Measurements from ENCODE around the gene PLCL1.

PLCL1 gene

DNA sequence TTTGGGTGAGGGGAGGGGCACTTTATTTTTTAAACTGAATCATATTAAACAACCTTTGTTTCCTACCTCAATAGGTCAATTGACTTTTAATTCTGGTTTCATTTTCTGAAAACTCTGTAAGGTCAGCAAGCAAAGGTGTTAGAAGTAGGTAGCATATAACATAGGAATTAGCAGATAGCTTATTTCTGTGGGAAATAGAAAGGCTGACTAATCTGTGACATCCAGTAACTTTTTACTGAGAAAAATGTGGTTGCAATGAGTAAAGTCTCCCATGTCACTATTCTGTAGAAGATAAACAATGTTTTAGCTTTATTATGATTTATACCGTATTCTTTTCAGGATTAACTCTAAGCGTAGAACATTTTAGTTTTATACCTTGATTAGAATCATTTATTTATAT, 240.4 kb downstream of the PLCL1 start:
- Histone ChIP-seq H3K27ac (replicated peaks) (no peak overlapping the region), H3K4me3 (replicated peaks; ENCODE audit: insufficient read depth, low read length) (no peak overlapping the region), H3K27me3 (ENCODE audit: insufficient read depth, poor library complexity, severe bottlenecking) (no peaks in the 10 kb centered on the region)
- no peak for TF ChIP-seq SPI1 (IDR thresholded peaks at IDR 0.05; ENCODE audit: borderline replicate concordance, low read depth)
- TF ChIP-seq, protein P1, sequence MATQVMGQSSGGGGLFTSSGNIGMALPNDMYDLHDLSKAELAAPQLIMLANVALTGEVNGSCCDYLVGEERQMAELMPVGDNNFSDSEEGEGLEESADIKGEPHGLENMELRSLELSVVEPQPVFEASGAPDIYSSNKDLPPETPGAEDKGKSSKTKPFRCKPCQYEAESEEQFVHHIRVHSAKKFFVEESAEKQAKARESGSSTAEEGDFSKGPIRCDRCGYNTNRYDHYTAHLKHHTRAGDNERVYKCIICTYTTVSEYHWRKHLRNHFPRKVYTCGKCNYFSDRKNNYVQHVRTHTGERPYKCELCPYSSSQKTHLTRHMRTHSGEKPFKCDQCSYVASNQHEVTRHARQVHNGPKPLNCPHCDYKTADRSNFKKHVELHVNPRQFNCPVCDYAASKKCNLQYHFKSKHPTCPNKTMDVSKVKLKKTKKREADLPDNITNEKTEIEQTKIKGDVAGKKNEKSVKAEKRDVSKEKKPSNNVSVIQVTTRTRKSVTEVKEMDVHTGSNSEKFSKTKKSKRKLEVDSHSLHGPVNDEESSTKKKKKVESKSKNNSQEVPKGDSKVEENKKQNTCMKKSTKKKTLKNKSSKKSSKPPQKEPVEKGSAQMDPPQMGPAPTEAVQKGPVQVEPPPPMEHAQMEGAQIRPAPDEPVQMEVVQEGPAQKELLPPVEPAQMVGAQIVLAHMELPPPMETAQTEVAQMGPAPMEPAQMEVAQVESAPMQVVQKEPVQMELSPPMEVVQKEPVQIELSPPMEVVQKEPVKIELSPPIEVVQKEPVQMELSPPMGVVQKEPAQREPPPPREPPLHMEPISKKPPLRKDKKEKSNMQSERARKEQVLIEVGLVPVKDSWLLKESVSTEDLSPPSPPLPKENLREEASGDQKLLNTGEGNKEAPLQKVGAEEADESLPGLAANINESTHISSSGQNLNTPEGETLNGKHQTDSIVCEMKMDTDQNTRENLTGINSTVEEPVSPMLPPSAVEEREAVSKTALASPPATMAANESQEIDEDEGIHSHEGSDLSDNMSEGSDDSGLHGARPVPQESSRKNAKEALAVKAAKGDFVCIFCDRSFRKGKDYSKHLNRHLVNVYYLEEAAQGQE (IDR thresholded peaks at IDR 0.05; ENCODE audit: insufficient replicate concordance, low read depth) = no peak
- no peak for TF ChIP-seq CTCF (IDR thresholded peaks at IDR 0.05; ENCODE audit: insufficient read depth, low read length)
- no peak for TF ChIP-seq GABPA (IDR thresholded peaks at IDR 0.05; ENCODE audit: low read depth)
- TF ChIP-seq POLR2AphosphoS5 (IDR thresholded peaks at IDR 0.05; ENCODE audit: low read depth) = no peak
- no peak for DNase-seq (ENCODE audit: low read depth in 1 of 2, low spot score in 1 of 2)

DNA sequence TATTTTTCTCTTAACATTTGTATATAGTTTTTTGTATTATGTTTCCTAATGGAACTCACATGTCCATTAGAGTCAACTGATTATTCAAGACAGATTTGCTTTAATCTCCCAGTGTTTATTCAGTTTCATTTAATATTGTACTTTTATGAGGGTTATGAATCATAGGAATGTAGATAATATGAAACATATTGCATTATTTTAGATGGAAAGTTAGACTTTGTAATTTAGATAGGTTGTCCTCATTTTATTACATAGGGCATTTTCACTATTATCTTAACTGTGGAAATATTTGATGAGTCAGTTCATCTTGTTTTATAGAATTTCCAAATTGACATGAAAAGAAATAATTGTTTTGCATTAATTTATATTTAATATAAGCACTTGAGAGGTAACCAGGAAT, 240.8 kb downstream of the PLCL1 start:
- Histone ChIP-seq H3K27me3 (ENCODE audit: insufficient read depth, poor library complexity, severe bottlenecking) (no peaks in the 10 kb centered on the region), H3K4me3 (replicated peaks; ENCODE audit: insufficient read depth, low read length) (no peak overlapping the region), H3K27ac (replicated peaks) (no peak overlapping the region)
- TF ChIP-seq POLR2AphosphoS5 (IDR thresholded peaks at IDR 0.05; ENCODE audit: low read depth) (no peak), SPI1 (IDR thresholded peaks at IDR 0.05; ENCODE audit: borderline replicate concordance, low read depth) (no peak), GABPA (IDR thresholded peaks at IDR 0.05; ENCODE audit: low read depth) (no peak), CTCF (IDR thresholded peaks at IDR 0.05; ENCODE audit: insufficient read depth, low read length) (no peak)
- TF ChIP-seq, protein P1 (IDR thresholded peaks at IDR 0.05; ENCODE audit: insufficient replicate concordance, low read depth) = no peak
- DNase-seq (ENCODE audit: low read depth in 1 of 2, low spot score in 1 of 2) = no peak

DNA sequence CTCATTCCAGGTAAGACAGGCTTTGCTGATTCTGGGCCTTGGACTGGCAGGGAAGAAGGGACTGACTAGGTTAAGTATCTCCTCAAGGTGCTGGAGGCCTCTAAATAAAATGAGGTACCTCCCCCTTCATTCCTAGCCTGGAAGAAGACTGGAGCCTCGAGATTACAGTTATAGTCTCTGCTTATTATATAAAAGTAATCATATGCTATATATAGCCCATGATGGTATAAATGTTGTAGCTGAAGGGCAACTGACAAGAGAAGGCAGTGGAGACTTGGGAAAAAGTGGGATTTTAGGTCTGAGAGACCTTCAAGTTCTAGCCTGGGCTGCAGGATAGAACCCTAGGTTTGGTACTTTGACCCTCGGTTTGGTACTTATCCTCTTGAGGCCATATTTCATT, 248.3 kb downstream of the PLCL1 start:
- H3K4me3 ChIP-seq (replicated peaks; ENCODE audit: insufficient read depth, low read length) = no peak overlapping the region
- H3K27me3 ChIP-seq (ENCODE audit: insufficient read depth, poor library complexity, severe bottlenecking) = no peaks in the 10 kb centered on the region
- DNase-seq (ENCODE audit: low read depth in 1 of 2, low spot score in 1 of 2) = no peak
- H3K27ac ChIP-seq (replicated peaks) = no peak overlapping the region
- TF ChIP-seq POLR2AphosphoS5 (IDR thresholded peaks at IDR 0.05; ENCODE audit: low read depth) = no peak
- TF ChIP-seq, protein P1 (IDR thresholded peaks at IDR 0.05; ENCODE audit: insufficient replicate concordance, low read depth) = no peak
- no peak for TF ChIP-seq CTCF (IDR thresholded peaks at IDR 0.05; ENCODE audit: insufficient read depth, low read length)
- no peak for TF ChIP-seq SPI1 (IDR thresholded peaks at IDR 0.05; ENCODE audit: borderline replicate concordance, low read depth)
- no peak for TF ChIP-seq GABPA (IDR thresholded peaks at IDR 0.05; ENCODE audit: low read depth)

All from HL-60 (cell line).